RCC 7860 (cell line): ENCODE measurements around the gene ZNF714.

Experiments used
- DNase-seq: peaks from one replicate; pipeline ENCODE4 v3.0.0-alpha.2; 2015; ENCODE audit warnings: low spot score
- FAIRE-seq: peaks from 2 replicates; lab custom pipeline; 2012; peaks lifted over from hg19 to GRCh38; lab: Jason Lieb, UNC

The ZNF714 gene

GRCh38 chr19:21082011-21082975 lies at the start of gene ZNF714:
TSS of gene ZNF714 (plus strand) at chr19:21082203. CDS start at chr19:21098269, 16,066 bp downstream.
- DNase-seq (peak; percentile 89), FAIRE-seq (peak; percentile 87)

GRCh38 chr19:21045028-21045427 lies 37.0 kb upstream of the ZNF714 start:
- DNase-seq = no peak
- no peak for FAIRE-seq

GRCh38 chr19:21046489-21046888 lies 35.5 kb upstream of the ZNF714 start:
- FAIRE-seq (no peak), DNase-seq (no peak)

- FAIRE-seq (no peak), DNase-seq (no peak)
Observed at GRCh38 chr19:21047716-21048115, 34.3 kb upstream of the ZNF714 start.

- no peak for DNase-seq
- no peak for FAIRE-seq
Observed at GRCh38 chr19:21052902-21053301, 29.1 kb upstream of the ZNF714 start.

GRCh38 chr19:21065336-21065735 lies 16.7 kb upstream of the ZNF714 start:
- FAIRE-seq (no peak), DNase-seq (no peak)

- peak; percentile 72 for DNase-seq
- FAIRE-seq = peak; percentile 88
Observed at GRCh38 chr19:21084343-21084742, 2.3 kb downstream of the ZNF714 start.

- FAIRE-seq (no peak), DNase-seq (no peak)
Observed at GRCh38 chr19:21087871-21088270, 5.9 kb downstream of the ZNF714 start.

GRCh38 chr19:21092109-21092508 lies 10.1 kb downstream of the ZNF714 start:
- DNase-seq = no peak

GRCh38 chr19:21094347-21095025 lies 12.5 kb downstream of the ZNF714 start:
- no peak for DNase-seq
- no peak for FAIRE-seq

More at GRCh38 chr19:21092109-21092508, 10.1 kb downstream of the ZNF714 start:
- FAIRE-seq = no peak

GRCh38 chr19:21098291-21098690 lies 16.3 kb downstream of the ZNF714 start:
- DNase-seq (no peak), FAIRE-seq (no peak)

GRCh38 chr19:21101521-21102242 lies 19.7 kb downstream of the ZNF714 start:
- no peak for FAIRE-seq

GRCh38 chr19:21109116-21109515 lies 27.1 kb downstream of the ZNF714 start:
- no peak for DNase-seq
- FAIRE-seq = peak; percentile 49

More at GRCh38 chr19:21101521-21102242, 19.7 kb downstream of the ZNF714 start:
- no peak for DNase-seq

GRCh38 chr19:21110183-21110582 lies 28.2 kb downstream of the ZNF714 start:
- FAIRE-seq (no peak), DNase-seq (no peak)

GRCh38 chr19:21115430-21115829 lies 33.4 kb downstream of the ZNF714 start:
- DNase-seq = no peak
- no peak for FAIRE-seq

- DNase-seq = peak; percentile 63
- FAIRE-seq = no peak
Observed at GRCh38 chr19:21117041-21117907, 35.3 kb downstream of the ZNF714 start.

GRCh38 chr19:21126078-21126477 lies 44.1 kb downstream of the ZNF714 start:
- DNase-seq = no peak
- no peak for FAIRE-seq

GRCh38 chr19:21127001-21127400 lies 45.0 kb downstream of the ZNF714 start:
- DNase-seq = no peak
- no peak for FAIRE-seq

GRCh38 chr19:21127898-21128297 lies 45.9 kb downstream of the ZNF714 start:
- no peak for FAIRE-seq
- no peak for DNase-seq
